HPDE6-E6E7 (cell line): ENCODE measurements around the gene WDR5B.
A peak's percentile ranks its signal among the peaks of the same experiment; 100 is the strongest.

Experiments
- DNase-seq: peaks from one replicate; pipeline ENCODE4 v3.0.0; 2011; ENCODE audit warnings: missing footprints; ENCODE audit errors: extremely low spot score

Gene WDR5B

GRCh38 chr3:122409446-122409845 lies 6.4 kb downstream of the WDR5B start:
- DNase-seq, result no peak

- DNase-seq, result no peak
These were observed 7.9 kb downstream of the WDR5B start for GRCh38 chr3:122407946-122408345.

GRCh38 chr3:122406198-122406597 lies 9.7 kb downstream of the WDR5B start:
- DNase-seq, result no peak

- no peak for DNase-seq
These were observed 10.8 kb downstream of the WDR5B start for GRCh38 chr3:122405015-122405414.

GRCh38 chr3:122403489-122403888 lies 12.4 kb downstream of the WDR5B start:
- no peak for DNase-seq

GRCh38 chr3:122398920-122399319 lies 16.9 kb downstream of the WDR5B start:
- DNase-seq, result no peak

GRCh38 chr3:122397201-122397600 lies 18.7 kb downstream of the WDR5B start:
- DNase-seq, result no peak

GRCh38 chr3:122396511-122396910 lies 19.4 kb downstream of the WDR5B start:
- no peak for DNase-seq

- no peak for DNase-seq
These were observed 20.3 kb downstream of the WDR5B start for GRCh38 chr3:122395582-122395981.

- no peak for DNase-seq
These were observed 21.7 kb downstream of the WDR5B start for GRCh38 chr3:122394173-122394572.

GRCh38 chr3:122392868-122393844 lies 22.7 kb downstream of the WDR5B start:
- no peak for DNase-seq

- DNase-seq, result no peak
These were observed 24.0 kb downstream of the WDR5B start for GRCh38 chr3:122391681-122392446.

GRCh38 chr3:122390665-122391064 lies 25.2 kb downstream of the WDR5B start:
- no peak for DNase-seq

- no peak for DNase-seq
These were observed 26.0 kb downstream of the WDR5B start for GRCh38 chr3:122389892-122390291.

- no peak for DNase-seq
These were observed 26.7 kb downstream of the WDR5B start for GRCh38 chr3:122389197-122389596.

- no peak for DNase-seq
These were observed 28.2 kb downstream of the WDR5B start for GRCh38 chr3:122387709-122388108.

GRCh38 chr3:122383771-122384697 lies 31.8 kb downstream of the WDR5B start, which contains the start of gene FAM162A:
Gene FAM162A (plus strand): TSS chr3:122384182. CDS start chr3:122384266, 84 bp downstream.
- peak; percentile 79 for DNase-seq

GRCh38 chr3:122382888-122383666 lies 32.8 kb downstream of the WDR5B start, which contains the start of gene MIX23:
Gene MIX23 (minus strand): TSS chr3:122383231. CDS start chr3:122383224, 7 bp downstream.
- DNase-seq, result peak; percentile 78

GRCh38 chr3:122377975-122378374 lies 37.9 kb downstream of the WDR5B start:
- no peak for DNase-seq

- no peak for DNase-seq
These were observed 41.8 kb downstream of the WDR5B start for GRCh38 chr3:122374034-122374433.

- peak; percentile 34 for DNase-seq
These were observed 49.5 kb downstream of the WDR5B start for GRCh38 chr3:122366379-122366749.
